D721Med (cell line): Measurements from ENCODE around the gene KIF26A.

Experiments used
- DNase-seq: peaks from one replicate; pipeline ENCODE4 v3.0.0; 2011; ENCODE audit warnings: low spot score; ENCODE audit not compliant: insufficient read length
- FAIRE-seq: peaks from 2 replicates; lab custom pipeline; 2011; peaks lifted over from hg19 to GRCh38; lab: Jason Lieb, UNC
- TF ChIP-seq, protein P1 (sequence below): IDR thresholded peaks from 2 replicates; pipeline ENCODE4 v1.5.1; 2012; ENCODE audit warnings: mild to moderate bottlenecking, control low read depth; ENCODE audit not compliant: insufficient read depth; ENCODE audit errors: missing control alignments

The KIF26A gene

DNA sequence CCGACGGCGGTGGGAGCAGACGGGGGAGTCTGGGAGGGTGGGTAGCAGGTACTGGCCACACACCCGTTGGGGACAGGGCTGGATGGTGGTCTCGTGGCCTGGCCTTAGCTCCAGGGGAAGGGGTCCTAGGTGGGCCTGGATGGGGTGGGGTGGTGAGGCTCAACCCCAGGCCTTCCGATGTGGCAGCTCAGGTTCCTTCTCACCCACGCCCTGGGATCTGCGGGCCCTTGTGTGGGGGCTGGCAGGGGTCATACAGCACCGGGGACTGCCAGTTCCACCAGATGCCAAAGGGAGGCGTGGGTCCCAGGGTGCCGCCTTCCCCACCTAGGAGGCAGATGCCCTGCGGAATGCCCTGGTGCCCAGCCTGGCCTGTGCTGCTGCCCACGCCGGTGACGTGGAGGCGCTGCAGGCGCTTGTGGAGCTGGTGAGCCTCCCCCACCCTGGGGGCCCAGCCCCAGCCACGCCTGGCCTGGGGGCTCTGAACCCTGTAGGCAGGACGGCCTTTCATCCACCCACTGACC, 31.9 kb upstream of the KIF26A start:
- no peak for FAIRE-seq
- no peak for DNase-seq
- TF ChIP-seq, protein P1, sequence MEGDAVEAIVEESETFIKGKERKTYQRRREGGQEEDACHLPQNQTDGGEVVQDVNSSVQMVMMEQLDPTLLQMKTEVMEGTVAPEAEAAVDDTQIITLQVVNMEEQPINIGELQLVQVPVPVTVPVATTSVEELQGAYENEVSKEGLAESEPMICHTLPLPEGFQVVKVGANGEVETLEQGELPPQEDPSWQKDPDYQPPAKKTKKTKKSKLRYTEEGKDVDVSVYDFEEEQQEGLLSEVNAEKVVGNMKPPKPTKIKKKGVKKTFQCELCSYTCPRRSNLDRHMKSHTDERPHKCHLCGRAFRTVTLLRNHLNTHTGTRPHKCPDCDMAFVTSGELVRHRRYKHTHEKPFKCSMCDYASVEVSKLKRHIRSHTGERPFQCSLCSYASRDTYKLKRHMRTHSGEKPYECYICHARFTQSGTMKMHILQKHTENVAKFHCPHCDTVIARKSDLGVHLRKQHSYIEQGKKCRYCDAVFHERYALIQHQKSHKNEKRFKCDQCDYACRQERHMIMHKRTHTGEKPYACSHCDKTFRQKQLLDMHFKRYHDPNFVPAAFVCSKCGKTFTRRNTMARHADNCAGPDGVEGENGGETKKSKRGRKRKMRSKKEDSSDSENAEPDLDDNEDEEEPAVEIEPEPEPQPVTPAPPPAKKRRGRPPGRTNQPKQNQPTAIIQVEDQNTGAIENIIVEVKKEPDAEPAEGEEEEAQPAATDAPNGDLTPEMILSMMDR, result no peak

DNA sequence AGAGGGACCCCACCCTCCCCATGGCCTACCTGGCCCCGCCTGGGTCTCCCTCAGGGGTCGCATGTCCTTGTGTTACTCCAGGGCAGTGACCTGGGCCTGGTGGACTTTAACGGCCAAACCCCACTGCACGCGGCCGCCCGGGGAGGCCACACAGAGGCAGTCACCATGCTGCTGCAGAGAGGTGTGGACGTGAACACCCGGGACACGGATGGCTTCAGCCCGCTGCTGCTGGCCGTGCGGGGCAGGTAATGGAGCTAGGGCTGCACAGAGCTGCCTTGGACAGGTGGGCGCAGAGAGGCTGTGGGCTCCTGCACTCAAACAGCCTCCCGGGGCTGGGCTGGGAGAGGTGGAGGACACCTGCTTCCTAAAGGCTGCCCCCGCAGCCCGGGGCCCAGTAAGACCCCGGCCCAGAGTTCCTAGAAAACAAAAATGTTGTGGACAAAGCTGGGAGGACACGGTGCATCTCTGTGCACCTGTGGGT, 31.2 kb upstream of the KIF26A start:
- no peak for FAIRE-seq
- TF ChIP-seq, protein P1, result no peak
- no peak for DNase-seq

DNA sequence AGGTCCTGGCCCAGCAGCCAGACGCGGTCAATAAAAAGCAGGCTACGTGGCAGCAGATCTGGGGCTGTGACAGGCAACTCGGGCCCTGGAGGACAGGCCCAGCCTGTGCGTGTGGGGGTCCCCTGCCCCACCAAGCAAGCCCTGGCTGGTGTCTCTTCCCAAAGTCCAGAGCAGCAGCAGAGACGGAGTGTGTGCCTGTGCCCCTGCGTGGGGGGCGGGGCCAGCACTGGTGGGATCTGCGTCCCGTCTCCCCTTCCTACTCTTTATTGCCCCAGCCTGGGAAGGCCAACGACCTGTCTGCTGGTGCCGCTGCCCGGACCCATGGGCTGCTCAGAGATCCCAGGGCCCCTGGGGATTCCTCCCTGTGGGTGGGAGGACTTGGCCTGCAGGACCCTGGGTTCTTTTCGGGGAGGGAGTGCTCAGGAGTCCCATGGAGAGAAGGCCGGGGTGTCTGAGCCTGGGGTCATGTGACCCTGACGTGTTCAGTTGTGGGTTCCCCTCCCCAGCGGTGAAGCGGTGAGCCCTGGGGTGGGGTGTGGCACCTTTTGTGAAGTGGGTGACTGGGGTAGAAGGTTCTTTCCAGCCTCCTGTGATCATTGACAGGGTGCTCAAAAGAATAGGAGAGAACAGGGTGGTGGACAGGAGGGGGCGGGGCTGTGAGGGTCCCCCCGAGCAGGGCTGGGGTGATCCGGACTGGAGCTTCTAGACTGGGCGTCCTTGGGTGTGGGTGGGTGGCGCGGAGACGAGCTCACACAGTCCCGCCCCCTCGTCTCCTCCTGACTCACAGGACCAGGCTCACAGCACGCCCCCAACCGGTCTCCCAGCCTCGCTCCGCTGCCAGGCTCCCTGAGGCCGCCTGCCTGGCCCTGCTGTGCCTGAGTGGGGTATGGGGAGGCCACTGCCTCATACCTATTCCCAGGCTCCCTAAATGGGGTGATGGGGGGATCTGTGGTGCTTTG, 30.5 kb upstream of the KIF26A start:
- TF ChIP-seq, protein P1, result no peak
- no peak for FAIRE-seq

DNA sequence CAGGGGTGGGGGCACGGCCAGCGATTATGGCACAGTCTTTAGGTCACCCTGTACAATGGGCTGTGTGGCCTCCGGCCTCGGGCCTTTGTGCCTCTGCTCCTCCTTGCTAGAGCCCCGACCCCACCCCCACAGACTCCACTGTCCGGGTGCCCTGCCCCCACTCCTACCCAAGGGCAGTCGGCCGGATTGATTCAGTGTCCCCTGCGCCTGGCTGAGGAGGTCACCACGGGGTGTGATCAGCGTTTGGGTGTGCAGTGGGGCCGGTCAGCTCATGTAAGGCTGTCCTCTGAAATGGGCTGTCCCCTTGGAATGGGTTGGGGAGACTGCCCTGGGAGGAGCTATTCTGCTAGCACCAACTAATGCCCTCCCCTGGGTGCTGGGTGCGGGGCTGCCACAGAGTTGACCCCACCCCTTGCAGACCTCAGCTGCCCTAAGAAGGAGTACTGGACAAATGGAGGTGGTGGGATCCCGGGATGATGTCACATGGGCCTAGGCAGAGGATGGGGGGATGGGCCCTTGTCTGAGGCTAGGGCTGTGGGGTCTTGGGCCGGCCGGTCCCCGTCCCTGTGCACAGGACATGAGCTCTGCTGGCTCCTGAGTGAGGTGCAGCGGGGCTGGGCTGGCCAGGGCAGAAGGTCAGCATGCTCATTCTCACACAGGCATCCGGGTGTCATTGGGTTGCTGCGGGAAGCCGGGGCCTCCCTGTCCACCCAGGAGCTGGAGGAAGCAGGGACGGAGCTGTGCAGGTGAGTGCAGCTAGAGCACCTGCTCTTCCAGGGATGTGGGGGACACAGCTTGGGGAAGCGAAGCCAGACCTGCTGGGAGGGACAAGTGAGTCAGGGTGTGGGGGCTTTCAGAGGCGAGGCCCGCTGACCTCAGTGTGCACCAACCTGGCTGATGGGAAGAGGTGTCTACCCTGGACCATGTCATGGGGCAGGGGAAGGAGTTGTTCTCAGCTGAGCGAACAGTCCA, 29.5 kb upstream of the KIF26A start:
- TF ChIP-seq, protein P1, result no peak
- FAIRE-seq (no peak), DNase-seq (no peak)

More for the DNA sequence above, 30.5 kb upstream of the KIF26A start:
- DNase-seq, result no peak

DNA sequence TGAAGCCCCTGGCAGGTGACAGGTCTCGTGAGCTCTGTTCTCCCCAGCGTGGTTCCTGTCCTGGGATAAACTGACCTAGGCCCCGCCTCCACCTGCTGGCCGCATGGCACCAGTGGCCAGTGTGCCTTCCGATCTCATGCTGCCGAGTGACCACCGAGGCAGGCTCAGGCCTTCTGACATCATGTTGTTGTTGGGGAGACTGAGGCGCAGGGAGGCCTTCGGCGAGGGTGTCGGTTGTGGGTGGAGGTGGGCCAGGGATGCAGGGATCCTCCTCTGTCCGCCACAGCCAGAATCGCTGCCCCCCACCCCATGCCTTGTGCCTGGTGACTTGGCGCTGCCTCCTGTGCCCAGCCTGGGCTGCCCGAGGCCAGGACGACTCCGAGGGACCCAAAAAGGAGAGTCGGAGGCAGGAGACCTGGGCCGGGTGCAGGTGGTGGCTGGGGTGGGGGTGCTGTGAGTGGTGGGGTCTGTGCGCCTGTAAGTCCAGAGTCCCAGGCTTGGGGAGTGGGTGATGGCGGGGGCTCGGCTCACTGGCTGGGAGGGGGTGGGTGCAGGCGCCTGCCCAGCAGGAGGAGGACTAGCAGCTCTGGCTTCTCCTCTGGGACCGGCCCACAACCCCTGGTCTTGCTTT, 28.5 kb upstream of the KIF26A start:
- TF ChIP-seq, protein P1, result no peak

DNA sequence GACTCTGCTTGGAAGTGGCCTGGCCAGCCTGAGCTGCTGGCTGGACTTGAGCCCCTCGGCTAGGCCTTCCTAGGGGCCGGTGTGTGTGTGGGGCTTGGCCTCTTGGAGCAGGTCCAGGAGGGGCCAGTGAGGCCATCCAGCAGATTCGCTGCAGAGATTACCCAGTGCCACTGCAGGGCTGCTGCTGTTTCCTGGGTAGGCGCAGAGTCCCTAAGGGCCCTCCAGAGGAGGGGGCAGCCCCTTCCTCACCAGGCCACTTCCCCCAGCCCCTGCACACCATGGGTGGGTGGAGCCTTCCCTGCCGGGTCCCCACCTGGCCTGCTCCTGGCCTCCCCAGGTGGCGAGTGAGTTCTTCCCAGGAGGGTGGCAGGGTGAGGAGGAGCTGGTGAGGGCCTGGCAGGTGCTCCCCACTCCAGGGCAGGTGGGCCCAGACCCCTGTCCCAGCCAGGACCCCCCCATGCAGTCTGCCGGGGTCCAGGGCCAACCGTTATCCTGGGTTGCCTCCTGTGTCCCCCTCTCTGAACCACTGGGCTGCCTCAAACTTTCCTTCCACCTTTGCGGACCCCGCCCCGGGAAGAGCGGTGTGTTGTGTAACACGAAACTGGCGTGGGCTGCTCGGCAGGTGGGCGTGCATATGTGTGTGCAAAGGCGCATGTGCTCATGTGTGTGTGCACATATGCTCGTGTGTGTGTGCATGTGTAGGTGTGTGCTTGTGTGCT, 27.7 kb upstream of the KIF26A start:
- TF ChIP-seq, protein P1, result no peak
- FAIRE-seq (no peak), DNase-seq (no peak)

More for the DNA sequence above, 28.5 kb upstream of the KIF26A start:
- no peak for FAIRE-seq
- no peak for DNase-seq
